Progenitor cell of endocrine pancreas (in vitro differentiated cells): ENCODE measurements around the gene RAD9A. TPM values are rescaled to one million over a fixed set of nuclear protein-coding genes. Genes with fewer than 3 reads are reported as not detected.

ENCODE experiments used
- DNase-seq: peaks from one replicate; pipeline ENCODE4 v3.0.0; 2021; ENCODE audit warnings: low spot score; ENCODE audit not compliant: unreplicated experiment
- H3K27ac Mint-ChIP-seq: 2 replicates; pipeline ENCODE4 v1.8.0; 2021; ENCODE audit warnings: mild to moderate bottlenecking, moderate library complexity, mixed read lengths
- H3K27me3 Mint-ChIP-seq: 2 replicates; pipeline ENCODE4 v1.8.0; 2021; ENCODE audit warnings: mixed read lengths
- H3K36me3 Mint-ChIP-seq: 2 replicates; pipeline ENCODE4 v1.8.0; 2022; ENCODE audit warnings: mixed read lengths; ENCODE audit not compliant: insufficient read depth
- H3K4me1 Mint-ChIP-seq: 2 replicates; pipeline ENCODE4 v1.8.0; 2021; ENCODE audit warnings: low read depth, mixed read lengths
- H3K4me3 Mint-ChIP-seq: 2 replicates; pipeline ENCODE4 v1.8.0; 2021; ENCODE audit warnings: low read depth, mild to moderate bottlenecking, moderate library complexity, mixed read lengths
- H3K9me3 Mint-ChIP-seq: 2 replicates; pipeline ENCODE4 v1.8.0; 2021; ENCODE audit warnings: low read depth, mixed read lengths
- CTCF ChIP-seq: fragments of 200-600 bp; sonication (generic); IDR thresholded peaks from one replicate; pipeline ENCODE4 v1.5.0; 2021; ENCODE audit warnings: antibody characterized with exemption, mild to moderate bottlenecking; ENCODE audit not compliant: unreplicated experiment
- total RNA-seq: library from RNA; stranded (reverse); gene quantifications from 2 replicates; pipeline ENCODE4 v1.2.1, GENCODE V29; 2021

Gene RAD9A
- total RNA-seq, 1 donor from 2014 or later: 39.0 TPM

- Mint-ChIP-seq H3K36me3 (peaks cover 3% of the 10 kb centered on the region), H3K9me3 (no peaks in the 10 kb centered on the region), H3K4me1 (no peaks in the 10 kb centered on the region), H3K27me3 (no peaks in the 10 kb centered on the region), H3K27ac (no peak overlapping the region), H3K4me3 (no peak overlapping the region)
- DNase-seq: no peak
- no peak for TF ChIP-seq CTCF
Measured at GRCh38 chr11:67434395-67434881, 42.7 kb downstream of the RAD9A start.

- peaks cover 3% of the 10 kb centered on the region for H3K36me3 Mint-ChIP-seq
- H3K4me1 Mint-ChIP-seq: no peaks in the 10 kb centered on the region
- H3K27ac Mint-ChIP-seq: no peak overlapping the region
- TF ChIP-seq CTCF: no peak
- H3K4me3 Mint-ChIP-seq: no peak overlapping the region
- no peak for DNase-seq
- no peaks in the 10 kb centered on the region for H3K27me3 Mint-ChIP-seq
- H3K9me3 Mint-ChIP-seq: no peaks in the 10 kb centered on the region
Measured at GRCh38 chr11:67435031-67435726, 43.4 kb downstream of the RAD9A start.

- H3K9me3 Mint-ChIP-seq: no peaks in the 10 kb centered on the region
- H3K27ac Mint-ChIP-seq: no peak overlapping the region
- TF ChIP-seq CTCF: no peak
- H3K4me1 Mint-ChIP-seq: no peaks in the 10 kb centered on the region
- DNase-seq: no peak
- no peak overlapping the region for H3K4me3 Mint-ChIP-seq
- no peaks in the 10 kb centered on the region for H3K27me3 Mint-ChIP-seq
- H3K36me3 Mint-ChIP-seq: peaks cover 3% of the 10 kb centered on the region
Measured at GRCh38 chr11:67435727-67436458, 44.1 kb downstream of the RAD9A start.

GRCh38 chr11:67436459-67437081, 44.8 kb downstream of the RAD9A start:
- Mint-ChIP-seq H3K27me3 (no peaks in the 10 kb centered on the region), H3K27ac (no peak overlapping the region), H3K4me3 (no peak overlapping the region), H3K36me3 (peaks cover 3% of the 10 kb centered on the region), H3K4me1 (no peaks in the 10 kb centered on the region), H3K9me3 (no peaks in the 10 kb centered on the region)
- no peak for TF ChIP-seq CTCF
- no peak for DNase-seq

- Mint-ChIP-seq H3K4me1 (no peaks in the 10 kb centered on the region), H3K27me3 (no peaks in the 10 kb centered on the region), H3K9me3 (no peaks in the 10 kb centered on the region), H3K27ac (no peak within 1 kb of the TSS), H3K36me3 (no peaks in the 10 kb centered on the region), H3K4me3 (no peak within 1 kb of the TSS)
- no peak for TF ChIP-seq CTCF
- no peak for DNase-seq
Measured at GRCh38 chr11:67437082-67437808, 45.5 kb downstream of the RAD9A start, which contains the start of gene PTPRCAP. TSS of gene PTPRCAP (minus strand) at chr11:67437682. CDS start at chr11:67437619, 63 bp downstream.
